Embryonic facial prominence (tissue), 1 donor: Measurements from ENCODE around the gene CYP27B1.
"Not testable (repeated sequence)": the region's sequence is repeated elsewhere in the genome, so short reads cannot be mapped to it uniquely, and the experiment has no call there.

Source experiments
- DNase-seq: peaks from one replicate; pipeline ENCODE4 v3.0.0-alpha.2; 2016; ENCODE audit errors: extremely low spot score

CYP27B1 gene

GRCh38 chr12:57783466-57783801, 16.6 kb upstream of the CYP27B1 start:
- no peak for DNase-seq

- DNase-seq = peak; percentile 88
Measured at GRCh38 chr12:57782608-57783465, 16.0 kb upstream of the CYP27B1 start, which contains the start of gene TSFM. Gene TSFM, plus strand, starts transcription at chr12:57782787. Its CDS starts 15 bp downstream, at chr12:57782802.

GRCh38 chr12:57782243-57782607, 15.3 kb upstream of the CYP27B1 start:
- no peak for DNase-seq

- DNase-seq = no peak
Measured at GRCh38 chr12:57781801-57782200, 14.9 kb upstream of the CYP27B1 start.

GRCh38 chr12:57781244-57781643, 14.4 kb upstream of the CYP27B1 start:
- DNase-seq = no peak

- no peak for DNase-seq
Measured at GRCh38 chr12:57780284-57780897, 13.5 kb upstream of the CYP27B1 start.

- no peak for DNase-seq
Measured at GRCh38 chr12:57779736-57780135, 12.9 kb upstream of the CYP27B1 start.

GRCh38 chr12:57777911-57778310, 11.0 kb upstream of the CYP27B1 start:
- no peak for DNase-seq

- no peak for DNase-seq
Measured at GRCh38 chr12:57777367-57777766, 10.5 kb upstream of the CYP27B1 start.

- DNase-seq = no peak
Measured at GRCh38 chr12:57776247-57776587, 9.3 kb upstream of the CYP27B1 start.

- DNase-seq = no peak
Measured at GRCh38 chr12:57775563-57776246, 8.8 kb upstream of the CYP27B1 start.

- no peak for DNase-seq
Measured at GRCh38 chr12:57775044-57775443, 8.2 kb upstream of the CYP27B1 start.

GRCh38 chr12:57774634-57775033, 7.8 kb upstream of the CYP27B1 start:
- DNase-seq = not testable (repeated sequence)

- DNase-seq = no peak
Measured at GRCh38 chr12:57772429-57773322, 5.8 kb upstream of the CYP27B1 start, which contains the start of gene EEF1AKMT3. Gene EEF1AKMT3, plus strand, starts transcription at chr12:57772614. Its CDS starts 111 bp downstream, at chr12:57772725.

GRCh38 chr12:57771873-57772428, 5.1 kb upstream of the CYP27B1 start, which contains the start of gene METTL1:
Gene METTL1, minus strand, starts transcription at chr12:57772105. Its CDS starts 22 bp downstream, at chr12:57772083.
- peak; percentile 89 for DNase-seq

GRCh38 chr12:57771236-57771872, 4.5 kb upstream of the CYP27B1 start:
- DNase-seq = peak; percentile 93

GRCh38 chr12:57770734-57771133, 3.9 kb upstream of the CYP27B1 start:
- no peak for DNase-seq

GRCh38 chr12:57769594-57769993, 2.7 kb upstream of the CYP27B1 start:
- no peak for DNase-seq

- DNase-seq = no peak
Measured at GRCh38 chr12:57767876-57768275, 998 bp upstream of the CYP27B1 start.

GRCh38 chr12:57767305-57767698, 424 bp upstream of the CYP27B1 start:
- no peak for DNase-seq
